AG09309 (cell line): ENCODE measurements around the gene ENTREP3.

ENCODE experiments used
- DNase-seq: peaks from one replicate; pipeline ENCODE4 v3.0.0-alpha.2; 2010; ENCODE audit warnings: low read depth
- H3K4me3 ChIP-seq: 2 replicates; pipeline ENCODE4 v1.5.1; 2011; ENCODE audit warnings: mild to moderate bottlenecking, low read depth, low read length, moderate library complexity; ENCODE audit not compliant: control insufficient read depth
- TF ChIP-seq, protein P1 (sequence below): IDR thresholded peaks from 2 replicates; pipeline ENCODE4 v1.5.1; 2011; ENCODE audit warnings: mild to moderate bottlenecking, low read depth, low read length, inconsistent platforms; ENCODE audit not compliant: insufficient read depth, control insufficient read depth; ENCODE audit errors: missing control alignments

The ENTREP3 gene

DNA sequence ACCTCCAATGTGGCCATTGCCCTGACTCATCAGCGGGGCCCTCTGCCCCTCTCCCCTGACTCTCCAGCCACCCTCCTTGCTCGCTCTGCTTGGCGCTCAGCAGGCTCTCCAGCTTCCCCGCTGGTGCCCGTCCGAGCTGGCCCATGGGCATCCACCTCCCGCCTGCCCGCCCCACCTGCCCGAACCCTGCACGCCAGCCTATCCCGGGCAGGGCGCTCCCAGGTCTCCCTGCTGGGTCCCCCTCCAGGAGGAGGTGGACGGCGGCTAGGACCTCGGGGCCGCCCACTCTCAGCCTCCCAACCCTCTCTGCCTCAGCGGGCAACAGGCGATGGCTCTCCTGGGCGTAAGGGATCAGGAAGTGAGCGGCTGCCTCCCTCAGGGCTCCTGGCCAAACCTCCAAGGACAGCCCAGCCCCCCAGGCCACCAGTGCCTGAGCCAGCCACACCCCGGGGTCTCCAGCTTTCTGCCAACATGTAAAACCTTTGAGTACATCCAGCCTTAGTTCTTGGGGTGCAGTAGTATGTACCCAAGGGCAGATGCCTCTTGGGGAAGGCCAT lies 32.8 kb upstream of the ENTREP3 start:
- no peak for DNase-seq

DNA sequence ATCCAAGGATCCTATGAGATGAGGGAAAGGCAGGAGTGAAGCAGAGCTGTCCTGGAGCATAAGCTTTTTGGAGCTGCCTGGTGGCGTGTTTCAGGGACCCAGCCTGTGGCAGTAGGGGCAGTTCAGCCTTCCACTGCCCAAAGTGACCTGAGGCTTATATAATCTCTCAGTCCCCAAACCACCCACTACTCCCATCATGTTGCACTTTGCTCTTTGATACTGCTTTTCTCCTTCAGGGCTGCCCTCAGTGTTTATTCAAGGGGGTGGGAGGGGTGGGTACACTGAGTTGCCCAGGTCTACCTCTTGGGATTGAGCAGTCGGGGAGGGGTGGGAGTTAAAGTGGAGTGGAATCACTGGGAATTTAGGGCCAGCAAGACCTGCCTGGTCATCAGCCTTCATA lies 31.3 kb upstream of the ENTREP3 start:
- no peak for DNase-seq
- TF ChIP-seq, protein P1, sequence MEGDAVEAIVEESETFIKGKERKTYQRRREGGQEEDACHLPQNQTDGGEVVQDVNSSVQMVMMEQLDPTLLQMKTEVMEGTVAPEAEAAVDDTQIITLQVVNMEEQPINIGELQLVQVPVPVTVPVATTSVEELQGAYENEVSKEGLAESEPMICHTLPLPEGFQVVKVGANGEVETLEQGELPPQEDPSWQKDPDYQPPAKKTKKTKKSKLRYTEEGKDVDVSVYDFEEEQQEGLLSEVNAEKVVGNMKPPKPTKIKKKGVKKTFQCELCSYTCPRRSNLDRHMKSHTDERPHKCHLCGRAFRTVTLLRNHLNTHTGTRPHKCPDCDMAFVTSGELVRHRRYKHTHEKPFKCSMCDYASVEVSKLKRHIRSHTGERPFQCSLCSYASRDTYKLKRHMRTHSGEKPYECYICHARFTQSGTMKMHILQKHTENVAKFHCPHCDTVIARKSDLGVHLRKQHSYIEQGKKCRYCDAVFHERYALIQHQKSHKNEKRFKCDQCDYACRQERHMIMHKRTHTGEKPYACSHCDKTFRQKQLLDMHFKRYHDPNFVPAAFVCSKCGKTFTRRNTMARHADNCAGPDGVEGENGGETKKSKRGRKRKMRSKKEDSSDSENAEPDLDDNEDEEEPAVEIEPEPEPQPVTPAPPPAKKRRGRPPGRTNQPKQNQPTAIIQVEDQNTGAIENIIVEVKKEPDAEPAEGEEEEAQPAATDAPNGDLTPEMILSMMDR: no peak
- H3K4me3 ChIP-seq: no peak overlapping the region

More for the DNA sequence above, 32.8 kb upstream of the ENTREP3 start:
- no peak overlapping the region for H3K4me3 ChIP-seq
- TF ChIP-seq, protein P1: no peak

DNA sequence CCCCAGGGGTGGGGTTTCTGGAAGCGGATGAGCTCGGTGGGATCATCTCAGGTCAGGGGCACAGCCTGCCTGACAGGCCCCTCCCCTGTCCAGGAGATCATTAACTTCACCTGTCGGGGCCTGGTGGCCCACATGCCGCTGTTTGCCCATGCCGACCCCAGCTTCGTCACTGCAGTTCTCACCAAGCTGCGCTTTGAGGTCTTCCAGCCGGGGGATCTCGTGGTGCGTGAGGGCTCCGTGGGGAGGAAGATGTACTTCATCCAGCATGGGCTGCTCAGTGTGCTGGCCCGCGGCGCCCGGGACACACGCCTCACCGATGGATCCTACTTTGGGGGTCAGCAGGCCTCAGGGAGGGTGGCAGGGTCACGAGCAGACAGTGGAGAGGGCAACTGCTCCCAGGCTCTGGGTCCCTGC lies 30.4 kb upstream of the ENTREP3 start:
- TF ChIP-seq, protein P1: no peak
- DNase-seq: no peak
- H3K4me3 ChIP-seq: no peak overlapping the region

DNA sequence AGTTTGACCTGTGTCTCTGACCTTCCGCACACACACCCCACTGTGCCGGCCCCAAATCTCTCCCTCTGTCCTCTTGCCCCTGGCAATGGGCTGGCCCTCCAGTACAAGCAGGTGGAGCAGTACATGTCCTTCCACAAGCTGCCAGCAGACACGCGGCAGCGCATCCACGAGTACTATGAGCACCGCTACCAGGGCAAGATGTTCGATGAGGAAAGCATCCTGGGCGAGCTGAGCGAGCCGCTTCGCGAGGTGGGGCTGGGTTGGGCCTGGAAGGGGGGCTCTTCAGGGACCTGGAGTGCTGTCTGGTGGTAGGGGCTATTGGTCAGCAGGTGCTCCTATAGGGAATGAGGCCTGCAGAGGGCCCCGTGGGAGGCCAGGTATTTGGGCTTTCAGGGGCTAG lies 29.8 kb upstream of the ENTREP3 start:
- no peak overlapping the region for H3K4me3 ChIP-seq
- TF ChIP-seq, protein P1: no peak
- no peak for DNase-seq

DNA sequence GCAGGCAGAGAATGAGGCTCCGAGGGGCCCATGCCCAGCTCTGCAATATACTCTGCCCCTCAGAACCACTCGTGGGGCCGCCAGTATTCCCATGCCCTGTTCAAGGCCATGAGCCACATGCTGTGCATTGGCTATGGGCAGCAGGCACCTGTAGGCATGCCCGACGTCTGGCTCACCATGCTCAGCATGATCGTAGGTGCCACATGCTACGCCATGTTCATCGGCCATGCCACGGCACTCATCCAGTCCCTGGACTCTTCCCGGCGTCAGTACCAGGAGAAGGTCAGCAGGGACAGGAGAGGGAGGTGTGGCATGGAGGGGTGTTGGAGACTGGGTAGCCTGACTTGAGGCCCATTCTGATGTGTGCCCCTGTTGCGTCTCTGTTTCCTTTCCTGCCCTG lies 29.2 kb upstream of the ENTREP3 start:
- TF ChIP-seq, protein P1: no peak
- H3K4me3 ChIP-seq: no peak overlapping the region
- DNase-seq: no peak

DNA sequence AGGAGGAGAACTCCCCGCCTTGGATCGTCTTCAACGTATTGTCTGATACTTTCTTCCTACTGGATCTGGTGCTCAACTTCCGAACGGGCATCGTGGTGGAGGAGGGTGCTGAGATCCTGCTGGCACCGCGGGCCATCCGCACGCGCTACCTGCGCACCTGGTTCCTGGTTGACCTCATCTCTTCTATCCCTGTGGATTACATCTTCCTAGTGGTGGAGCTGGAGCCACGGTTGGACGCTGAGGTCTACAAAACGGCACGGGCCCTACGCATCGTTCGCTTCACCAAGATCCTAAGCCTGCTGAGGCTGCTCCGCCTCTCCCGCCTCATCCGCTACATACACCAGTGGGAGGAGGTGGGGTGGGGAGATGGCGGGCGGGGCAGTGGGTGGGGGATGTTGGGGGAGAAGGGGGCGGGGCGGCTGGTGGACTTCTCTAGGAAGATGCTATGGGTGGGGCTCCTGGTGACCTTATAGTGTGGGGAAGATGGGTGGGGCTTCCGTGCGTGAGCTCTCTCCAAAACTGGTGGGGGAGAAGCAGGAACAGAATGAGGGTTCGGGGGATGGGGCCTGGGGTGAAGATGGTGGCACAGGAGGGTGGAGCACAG lies 27.3 kb upstream of the ENTREP3 start:
- no peak for DNase-seq
- H3K4me3 ChIP-seq: no peak overlapping the region
- TF ChIP-seq, protein P1: no peak
